ENCODE results near the gene TRMT61A.

DNA sequence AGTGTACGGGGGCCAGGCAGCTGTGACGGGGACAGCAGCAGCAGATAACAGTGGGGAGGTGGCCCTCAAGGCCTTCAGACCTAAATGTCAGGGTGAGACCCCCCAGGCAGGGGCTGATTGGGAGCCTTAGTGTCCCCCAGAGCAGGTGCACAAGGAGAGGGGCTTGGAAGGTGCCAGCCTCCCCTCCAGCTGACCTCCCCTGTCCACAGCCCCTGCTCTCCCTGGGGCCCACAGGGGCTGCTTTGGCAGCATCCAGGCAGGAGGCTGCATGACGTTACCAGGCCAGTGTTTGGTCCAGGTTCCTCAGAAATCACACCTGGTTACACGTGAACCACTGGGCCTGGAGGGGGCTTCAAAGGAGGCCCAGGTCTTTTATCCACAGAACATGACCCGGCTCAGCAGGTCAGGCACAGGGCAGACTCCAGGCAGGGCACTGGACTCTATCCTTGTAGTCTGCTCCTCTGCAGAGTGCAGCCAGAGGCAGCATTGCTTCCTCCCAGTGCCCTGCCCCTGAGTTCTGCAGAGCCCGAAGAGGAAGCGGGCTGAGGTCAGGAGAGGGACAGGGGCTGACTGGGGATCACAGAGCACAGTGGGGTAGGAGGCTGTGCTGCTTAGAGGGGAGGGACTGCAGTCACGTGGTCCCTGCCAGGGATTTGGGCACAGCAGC lies 2.6 kb upstream of the TRMT61A start:
- TF ChIP-seq, protein P1, sequence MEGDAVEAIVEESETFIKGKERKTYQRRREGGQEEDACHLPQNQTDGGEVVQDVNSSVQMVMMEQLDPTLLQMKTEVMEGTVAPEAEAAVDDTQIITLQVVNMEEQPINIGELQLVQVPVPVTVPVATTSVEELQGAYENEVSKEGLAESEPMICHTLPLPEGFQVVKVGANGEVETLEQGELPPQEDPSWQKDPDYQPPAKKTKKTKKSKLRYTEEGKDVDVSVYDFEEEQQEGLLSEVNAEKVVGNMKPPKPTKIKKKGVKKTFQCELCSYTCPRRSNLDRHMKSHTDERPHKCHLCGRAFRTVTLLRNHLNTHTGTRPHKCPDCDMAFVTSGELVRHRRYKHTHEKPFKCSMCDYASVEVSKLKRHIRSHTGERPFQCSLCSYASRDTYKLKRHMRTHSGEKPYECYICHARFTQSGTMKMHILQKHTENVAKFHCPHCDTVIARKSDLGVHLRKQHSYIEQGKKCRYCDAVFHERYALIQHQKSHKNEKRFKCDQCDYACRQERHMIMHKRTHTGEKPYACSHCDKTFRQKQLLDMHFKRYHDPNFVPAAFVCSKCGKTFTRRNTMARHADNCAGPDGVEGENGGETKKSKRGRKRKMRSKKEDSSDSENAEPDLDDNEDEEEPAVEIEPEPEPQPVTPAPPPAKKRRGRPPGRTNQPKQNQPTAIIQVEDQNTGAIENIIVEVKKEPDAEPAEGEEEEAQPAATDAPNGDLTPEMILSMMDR (IDR thresholded peaks at IDR 0.05; ENCODE audit: low read depth, low read length, poor library complexity, severe bottlenecking) = no peak
- no peak for TF ChIP-seq EZH2phosphoT487 (IDR thresholded peaks at IDR 0.05; ENCODE audit: borderline replicate concordance, low read length)
